Mesothelial cell of epicardium (in vitro differentiated cells): ENCODE measurements around the gene ZNF17. TPM values are rescaled to one million over a fixed set of nuclear protein-coding genes. Genes with fewer than 3 reads are reported as not detected.

Source experiments
- DNase-seq, 2 experiments: peaks; one replicate each; pipeline ENCODE4 v3.0.0; 2021; ENCODE audit warnings: low spot score in 2 of 2; ENCODE audit not compliant: unreplicated experiment in 2 of 2
- H3K27ac Mint-ChIP-seq: 2 replicates; pipeline ENCODE4 v1.8.0; 2021; ENCODE audit warnings: mixed read lengths
- H3K27me3 Mint-ChIP-seq: 2 replicates; pipeline ENCODE4 v1.8.0; 2021; ENCODE audit warnings: low read depth, mixed read lengths
- H3K36me3 Mint-ChIP-seq: 2 replicates; pipeline ENCODE4 v1.8.0; 2021; ENCODE audit warnings: mixed read lengths
- H3K4me1 Mint-ChIP-seq: 2 replicates; pipeline ENCODE4 v1.8.0; 2021; ENCODE audit warnings: mixed read lengths
- H3K4me3 Mint-ChIP-seq: 2 replicates; pipeline ENCODE4 v1.8.0; 2021; ENCODE audit warnings: mild to moderate bottlenecking, moderate library complexity, mixed read lengths
- H3K9me3 Mint-ChIP-seq: 2 replicates; pipeline ENCODE4 v1.8.0; 2021; ENCODE audit warnings: mixed read lengths
- total RNA-seq: library from RNA; stranded (reverse); gene quantifications from 3 replicates; pipeline ENCODE4 v1.2.1, GENCODE V29; 2021
- TF ChIP-seq, protein P1 (sequence below): fragments of 200-600 bp; sonication (generic); IDR thresholded peaks from one replicate; pipeline ENCODE4 v1.5.0; 2021; ENCODE audit warnings: antibody characterized with exemption; ENCODE audit not compliant: unreplicated experiment

ZNF17 gene
- total RNA-seq, 1 donor from 2014 or later: 17.4 TPM

DNA sequence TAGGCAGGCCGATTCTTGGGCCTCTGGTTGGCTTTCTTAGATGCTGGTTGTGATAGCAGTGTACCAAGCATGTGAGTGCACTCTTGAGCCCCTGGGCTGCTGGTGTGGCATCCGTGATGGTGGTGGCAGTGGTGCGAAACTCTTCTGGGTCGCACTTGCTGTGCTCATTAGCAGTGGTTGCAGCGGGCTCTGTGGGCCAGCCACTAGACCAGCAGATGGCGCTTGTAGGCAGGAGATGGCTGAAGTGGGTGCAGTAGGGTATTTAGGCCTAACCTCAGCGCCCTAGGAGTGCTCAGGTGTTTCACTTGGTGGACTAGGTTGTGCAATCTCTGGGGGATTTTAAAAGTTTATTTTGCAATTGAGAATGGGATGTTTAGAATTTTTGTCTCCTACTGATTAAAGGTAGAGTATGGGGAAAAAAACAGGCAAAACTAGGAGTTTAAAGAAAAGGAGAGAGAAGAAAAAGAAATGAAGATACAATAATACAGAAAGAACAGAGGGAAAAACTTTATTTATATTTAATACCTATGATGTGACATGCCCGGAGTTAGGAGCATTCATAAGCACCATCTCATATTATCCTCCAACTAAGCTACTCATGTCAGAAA lies 4.3 kb upstream of the ZNF17 start:
- Mint-ChIP-seq H3K27me3 (no peaks in the 10 kb centered on the region), H3K27ac (peak overlapping the region; percentile 67), H3K9me3 (peaks cover 12% of the 10 kb centered on the region), H3K36me3 (peaks cover 13% of the 10 kb centered on the region), H3K4me3 (no peak overlapping the region), H3K4me1 (peaks cover 12% of the 10 kb centered on the region)
- TF ChIP-seq, protein P1, sequence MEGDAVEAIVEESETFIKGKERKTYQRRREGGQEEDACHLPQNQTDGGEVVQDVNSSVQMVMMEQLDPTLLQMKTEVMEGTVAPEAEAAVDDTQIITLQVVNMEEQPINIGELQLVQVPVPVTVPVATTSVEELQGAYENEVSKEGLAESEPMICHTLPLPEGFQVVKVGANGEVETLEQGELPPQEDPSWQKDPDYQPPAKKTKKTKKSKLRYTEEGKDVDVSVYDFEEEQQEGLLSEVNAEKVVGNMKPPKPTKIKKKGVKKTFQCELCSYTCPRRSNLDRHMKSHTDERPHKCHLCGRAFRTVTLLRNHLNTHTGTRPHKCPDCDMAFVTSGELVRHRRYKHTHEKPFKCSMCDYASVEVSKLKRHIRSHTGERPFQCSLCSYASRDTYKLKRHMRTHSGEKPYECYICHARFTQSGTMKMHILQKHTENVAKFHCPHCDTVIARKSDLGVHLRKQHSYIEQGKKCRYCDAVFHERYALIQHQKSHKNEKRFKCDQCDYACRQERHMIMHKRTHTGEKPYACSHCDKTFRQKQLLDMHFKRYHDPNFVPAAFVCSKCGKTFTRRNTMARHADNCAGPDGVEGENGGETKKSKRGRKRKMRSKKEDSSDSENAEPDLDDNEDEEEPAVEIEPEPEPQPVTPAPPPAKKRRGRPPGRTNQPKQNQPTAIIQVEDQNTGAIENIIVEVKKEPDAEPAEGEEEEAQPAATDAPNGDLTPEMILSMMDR: peak; percentile 32
- DNase-seq: peak; percentile 41 to 70

DNA sequence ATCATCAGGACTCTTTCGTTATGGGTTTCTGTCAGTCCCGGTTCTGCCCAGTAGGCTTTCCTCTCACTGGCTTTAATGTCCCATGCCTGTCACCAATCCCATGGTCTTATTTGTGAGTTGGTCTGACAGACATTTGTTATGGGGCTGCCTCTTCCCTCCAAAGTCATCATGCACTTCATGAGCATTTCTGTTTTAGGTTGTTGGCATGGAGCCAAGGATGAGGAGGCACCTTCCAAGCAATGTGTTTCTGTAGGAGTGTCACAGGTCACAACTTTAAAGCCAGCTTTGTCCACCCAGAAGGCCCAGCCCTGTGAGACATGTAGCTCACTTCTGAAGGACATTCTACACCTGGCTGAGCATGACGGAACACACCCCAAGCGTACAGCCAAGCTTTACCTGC lies 8.5 kb downstream of the ZNF17 start:
- H3K4me1 Mint-ChIP-seq: no peaks in the 10 kb centered on the region
- no peak for DNase-seq
- H3K9me3 Mint-ChIP-seq: peaks cover 15% of the 10 kb centered on the region
- H3K4me3 Mint-ChIP-seq: no peak overlapping the region
- H3K36me3 Mint-ChIP-seq: peaks cover 60% of the 10 kb centered on the region
- TF ChIP-seq, protein P1: no peak
- H3K27me3 Mint-ChIP-seq: no peaks in the 10 kb centered on the region
- H3K27ac Mint-ChIP-seq: no peak overlapping the region

DNA sequence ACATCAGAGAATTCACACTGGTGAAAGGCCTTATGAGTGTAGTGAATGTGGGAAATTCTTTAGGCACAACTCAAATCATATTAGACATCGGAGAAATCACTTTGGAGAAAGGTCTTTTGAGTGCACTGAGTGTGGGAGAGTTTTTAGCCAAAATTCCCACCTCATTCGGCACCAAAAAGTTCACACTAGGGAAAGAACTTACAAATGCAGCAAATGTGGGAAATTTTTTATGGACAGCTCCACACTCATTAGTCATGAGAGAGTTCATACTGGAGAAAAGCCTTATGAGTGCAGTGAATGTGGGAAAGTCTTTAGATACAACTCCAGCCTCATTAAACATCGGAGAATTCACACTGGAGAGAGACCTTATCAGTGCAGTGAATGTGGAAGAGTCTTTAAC lies 10.1 kb downstream of the ZNF17 start:
- Mint-ChIP-seq H3K36me3 (peaks cover 50% of the 10 kb centered on the region), H3K27me3 (no peaks in the 10 kb centered on the region), H3K4me3 (no peak overlapping the region), H3K9me3 (peaks cover 15% of the 10 kb centered on the region), H3K4me1 (no peaks in the 10 kb centered on the region), H3K27ac (no peak overlapping the region)
- no peak for DNase-seq
- TF ChIP-seq, protein P1: no peak

DNA sequence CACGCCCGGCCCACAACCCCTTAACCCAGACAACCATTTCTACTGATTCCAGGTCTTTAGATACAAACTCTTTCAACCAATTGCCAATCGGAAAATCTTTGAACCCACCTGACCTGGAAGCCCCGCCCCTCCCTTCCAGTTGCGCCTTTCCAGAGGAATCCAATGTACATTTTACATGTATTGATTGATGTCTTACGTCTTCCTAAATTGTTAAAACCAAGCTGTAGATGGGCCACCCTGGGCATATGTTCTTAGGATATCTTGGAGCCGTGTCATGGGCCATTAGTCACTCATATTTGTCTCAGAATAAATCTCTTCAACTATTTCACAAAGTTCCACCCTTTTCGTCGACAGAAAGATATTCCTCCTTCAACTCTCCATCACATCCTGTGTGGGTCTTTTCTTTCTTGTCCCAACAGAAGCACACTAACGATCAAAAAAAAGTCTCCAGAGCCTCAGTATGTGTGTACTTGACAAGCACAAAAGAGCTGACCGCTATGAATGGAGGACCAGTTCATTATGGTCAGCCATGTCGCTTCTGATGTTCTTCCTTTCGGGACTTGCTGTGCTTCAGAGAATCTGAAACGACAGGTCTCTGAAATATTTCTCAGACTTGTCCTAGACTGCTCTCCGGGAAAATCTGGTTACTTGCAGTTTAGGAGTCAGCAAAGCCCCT lies 23.6 kb downstream of the ZNF17 start:
- H3K4me3 Mint-ChIP-seq: peak overlapping the region; percentile 95
- no peaks in the 10 kb centered on the region for H3K27me3 Mint-ChIP-seq
- H3K4me1 Mint-ChIP-seq: peaks cover 22% of the 10 kb centered on the region
- H3K9me3 Mint-ChIP-seq: peaks cover 3% of the 10 kb centered on the region
- DNase-seq: no peak
- peak overlapping the region; percentile 97 for H3K27ac Mint-ChIP-seq
- H3K36me3 Mint-ChIP-seq: peaks cover 14% of the 10 kb centered on the region
- TF ChIP-seq, protein P1: no peak

DNA sequence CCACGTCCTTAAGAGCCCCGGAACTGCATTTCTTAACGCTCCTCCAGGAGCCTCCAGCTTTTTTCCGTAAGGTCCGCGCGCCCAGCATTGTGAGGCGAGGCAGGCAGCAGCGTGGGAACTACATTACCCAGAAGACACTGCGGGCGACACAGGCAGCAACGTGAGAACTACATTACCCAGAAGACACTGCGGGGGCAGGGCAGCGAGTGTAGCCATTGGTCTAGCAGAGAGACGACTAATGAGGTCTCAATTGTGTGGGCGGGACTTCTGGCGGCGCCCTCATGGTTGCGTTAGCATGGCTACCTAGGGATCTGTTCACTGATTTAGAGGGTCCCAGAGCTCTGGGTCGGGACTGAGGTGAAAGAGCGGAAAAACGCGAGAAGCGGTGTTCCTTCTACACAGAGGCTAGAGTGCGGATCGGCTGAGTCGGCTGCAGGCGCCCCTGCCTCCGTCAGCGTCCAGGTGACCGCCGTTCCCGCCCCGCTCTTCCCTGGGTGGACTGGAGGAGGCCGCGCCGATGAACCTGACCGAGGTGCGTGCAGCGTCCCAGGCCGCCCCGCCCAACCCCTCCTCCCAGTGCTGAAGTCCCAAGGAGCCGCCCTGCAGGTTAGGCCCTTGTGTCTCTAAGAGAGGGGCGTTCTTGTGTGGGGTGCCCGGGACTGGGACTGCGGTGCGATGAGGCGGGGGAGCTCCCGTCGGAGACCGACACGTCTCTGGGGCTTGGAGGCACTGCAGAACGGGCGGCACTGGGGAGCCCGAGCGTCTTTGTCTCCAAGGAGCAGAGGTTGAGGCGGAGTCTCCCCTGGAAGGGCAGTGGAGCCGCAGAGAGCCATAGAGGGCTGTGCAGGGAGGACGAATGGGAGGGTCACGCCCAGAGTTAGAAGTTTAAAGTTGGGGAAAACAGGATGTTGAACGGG lies 24.4 kb downstream of the ZNF17 start, which contains the start of gene ZNF749:
ZNF749 (plus strand) TSS at position 264 of the 917 bp plus-strand sequence; CDS start at position 518, 254 bp downstream.
- peak within 1 kb of the TSS; percentile 95 for H3K4me3 Mint-ChIP-seq
- no peaks in the 10 kb centered on the region for H3K27me3 Mint-ChIP-seq
- H3K36me3 Mint-ChIP-seq: peaks cover 14% of the 10 kb centered on the region
- H3K4me1 Mint-ChIP-seq: peaks cover 22% of the 10 kb centered on the region
- peak; percentile 94 to 97 for DNase-seq
- TF ChIP-seq, protein P1: no peak
- H3K9me3 Mint-ChIP-seq: peaks cover 4% of the 10 kb centered on the region
- peak within 1 kb of the TSS; percentile 97 for H3K27ac Mint-ChIP-seq
